Fibroblast of skin of left biceps (primary cell): ENCODE measurements around the gene NFIA.
A peak's percentile ranks its signal among the peaks of the same experiment; 100 is the strongest.

ENCODE experiments used
- DNase-seq, 2 experiments: peaks; one replicate each; pipeline ENCODE4 v3.0.0-alpha.2; 2013; ENCODE audit warnings: low read depth in 2 of 2

NFIA gene

DNA sequence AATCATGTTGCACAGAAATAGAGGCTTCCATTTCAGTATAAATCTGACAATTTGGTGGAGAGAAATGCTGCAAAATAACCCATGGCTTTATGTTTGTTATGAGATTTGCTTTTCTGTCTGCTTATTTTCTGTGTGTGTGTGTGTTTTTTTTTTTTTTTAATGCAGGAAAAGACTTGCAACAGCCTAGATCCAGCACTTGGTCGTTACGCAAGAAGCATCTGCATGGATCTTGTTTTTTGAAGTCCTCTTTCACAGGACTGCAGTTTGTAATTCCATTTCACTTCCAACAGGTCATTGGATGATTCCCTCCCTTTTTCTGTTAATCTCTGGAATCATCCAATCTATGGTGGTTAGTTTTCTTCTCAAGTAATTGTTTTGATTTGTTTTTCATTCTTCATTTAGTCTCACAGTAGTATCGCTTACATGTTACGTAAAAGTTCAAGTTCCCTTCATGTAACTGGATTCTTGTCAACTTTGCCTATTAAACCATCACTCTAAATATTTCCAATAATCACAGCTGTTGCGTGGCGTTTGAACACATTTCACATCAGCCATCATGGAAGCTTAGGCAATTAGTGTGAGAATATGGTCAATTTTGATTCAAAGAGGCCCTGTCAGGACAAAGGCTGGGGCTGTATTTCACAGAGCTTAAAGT is 312.9 kb downstream of the NFIA start:
- DNase-seq: no peak

DNA sequence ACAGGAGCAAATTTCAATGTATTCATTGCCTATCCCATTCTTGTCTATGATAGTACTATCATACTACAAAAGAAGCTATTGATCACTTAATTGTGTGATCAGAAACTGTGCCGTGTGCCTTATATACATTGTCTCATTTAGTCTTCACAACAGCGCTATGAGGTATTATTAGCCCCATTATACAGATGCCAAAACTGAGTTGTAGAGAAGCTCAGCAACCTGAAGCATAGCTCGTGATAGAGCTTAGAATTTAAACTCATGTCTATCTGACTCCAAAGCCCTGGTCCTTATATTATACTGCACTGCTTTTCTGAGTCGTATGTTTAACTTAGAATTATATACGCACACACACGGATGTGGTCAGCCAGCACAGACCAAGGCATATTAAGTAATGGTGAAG is 315.1 kb downstream of the NFIA start:
- no peak for DNase-seq

DNA sequence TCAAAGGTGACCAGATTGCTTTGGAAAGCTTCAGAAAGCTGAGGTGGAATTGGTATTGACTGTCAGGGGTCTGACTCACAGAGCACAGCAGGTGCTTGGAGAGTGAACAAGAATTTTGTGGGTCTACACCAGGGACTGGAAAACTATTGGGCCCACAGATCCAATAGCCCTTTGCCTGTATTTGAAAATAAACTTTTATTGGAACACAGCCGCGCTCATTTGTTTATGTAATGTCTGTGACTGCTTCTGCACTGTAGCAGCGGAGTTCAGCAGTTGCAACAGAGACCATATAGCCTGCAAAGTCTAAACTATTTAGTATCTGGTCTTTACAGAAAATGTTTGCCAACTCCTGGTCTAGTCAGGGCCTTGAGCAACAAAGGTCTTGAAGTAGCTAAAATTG is 315.6 kb downstream of the NFIA start:
- DNase-seq: no peak

DNA sequence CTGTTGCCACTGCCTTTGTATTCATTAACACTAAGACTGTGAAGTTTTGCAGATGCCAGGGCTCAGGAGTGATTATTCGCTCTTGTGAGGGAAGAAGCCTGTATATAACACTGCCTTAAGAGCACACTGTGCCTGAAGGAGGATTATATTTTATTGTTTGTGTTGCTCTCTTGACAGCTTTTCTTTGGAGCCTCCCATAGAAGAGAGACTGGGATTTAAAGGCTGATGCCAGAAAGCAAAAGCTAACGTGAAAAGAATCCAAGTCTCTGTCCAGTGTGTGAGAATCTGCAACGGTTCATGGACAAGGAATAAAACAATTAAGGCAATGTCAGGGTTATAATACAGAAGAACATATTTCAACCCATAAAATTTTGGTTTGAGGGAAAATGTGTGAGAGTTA is 316.8 kb downstream of the NFIA start:
- no peak for DNase-seq

DNA sequence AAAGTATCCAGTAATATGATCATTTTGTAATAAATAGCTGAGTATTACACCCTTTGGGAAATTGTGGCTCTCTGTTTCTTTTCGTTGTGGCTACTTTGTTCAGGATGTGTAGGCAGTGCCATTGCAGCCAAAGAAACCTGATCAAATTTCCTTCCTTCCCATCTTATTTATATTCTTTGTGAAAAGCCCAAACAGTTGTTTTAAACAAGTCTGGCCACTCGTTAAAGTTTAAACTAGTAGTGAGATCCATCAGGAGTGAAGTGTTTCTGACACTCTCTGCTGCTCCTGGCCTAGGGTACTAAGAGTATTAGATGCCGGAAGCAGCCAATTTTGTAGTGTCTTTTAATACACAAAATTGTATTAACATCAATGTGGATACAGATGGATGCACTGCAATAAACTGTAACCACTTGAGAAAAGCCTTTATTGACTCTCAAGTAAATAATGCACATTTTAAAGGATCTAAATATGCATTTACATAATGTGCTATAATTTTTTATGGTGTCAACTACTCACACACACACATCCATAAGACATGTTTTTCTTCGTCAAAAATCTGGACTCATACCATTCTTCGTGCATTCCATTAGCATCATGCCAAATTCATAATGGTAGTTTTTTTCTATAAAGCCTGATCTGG is 317.9 kb downstream of the NFIA start:
- DNase-seq: no peak

DNA sequence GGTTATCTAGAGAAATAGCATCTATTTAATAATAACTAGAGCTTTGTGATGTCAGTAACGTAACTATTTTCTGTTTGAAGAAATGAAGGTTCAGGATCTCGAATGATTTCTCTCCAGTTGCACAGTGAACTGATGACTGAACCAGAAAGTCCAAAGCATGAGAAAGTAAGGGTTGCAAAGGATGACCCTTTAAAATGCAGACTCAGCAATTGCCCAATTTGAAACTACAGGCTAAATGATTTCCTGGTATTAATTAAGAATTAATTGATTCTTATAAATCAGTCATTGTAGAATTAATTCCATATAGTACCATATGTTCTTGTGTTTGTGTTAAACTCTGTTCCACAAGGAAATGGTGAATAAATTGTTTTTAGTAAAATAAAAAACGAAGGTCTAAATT is 318.6 kb downstream of the NFIA start:
- no peak for DNase-seq

DNA sequence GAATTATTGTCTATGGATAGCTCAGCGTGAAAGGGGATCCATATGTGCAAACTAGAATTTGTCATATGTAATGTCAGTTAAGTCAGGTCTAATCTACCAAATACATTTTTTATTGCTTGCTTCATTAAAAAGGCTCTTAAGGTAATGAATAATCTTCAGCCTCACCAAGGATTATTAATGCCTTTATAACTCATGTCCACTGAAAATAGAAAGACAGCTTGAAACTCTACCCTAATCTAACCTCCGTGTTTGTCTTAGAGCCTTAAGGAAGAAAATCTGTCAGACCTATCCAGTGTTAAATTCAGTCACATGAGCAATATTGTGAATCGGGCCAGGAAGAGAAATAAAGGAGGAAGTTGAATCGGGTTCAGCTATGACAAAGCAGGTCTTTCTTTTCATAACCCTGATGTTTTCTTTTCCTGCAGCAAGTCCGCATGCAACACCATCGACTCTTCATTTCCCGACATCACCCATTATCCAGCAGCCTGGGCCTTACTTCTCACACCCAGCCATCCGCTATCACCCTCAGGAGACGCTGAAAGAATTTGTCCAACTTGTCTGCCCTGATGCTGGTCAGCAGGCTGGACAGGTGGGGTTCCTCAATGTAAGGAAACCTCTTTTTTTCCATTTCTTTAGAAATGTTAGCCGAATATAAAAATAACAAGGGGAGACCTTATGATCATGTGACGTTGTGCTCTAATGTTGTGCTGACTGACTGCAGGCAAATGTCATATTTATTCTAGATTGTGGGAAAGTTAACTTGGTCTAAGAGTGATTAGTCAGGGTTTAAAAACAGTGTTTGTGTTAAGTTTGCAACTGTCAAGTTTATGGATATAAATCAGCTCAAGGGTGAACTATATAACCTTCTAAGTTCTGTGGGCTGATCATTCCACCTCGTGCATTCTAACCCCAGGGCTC is 321.6 kb downstream of the NFIA start:
- no peak for DNase-seq

DNA sequence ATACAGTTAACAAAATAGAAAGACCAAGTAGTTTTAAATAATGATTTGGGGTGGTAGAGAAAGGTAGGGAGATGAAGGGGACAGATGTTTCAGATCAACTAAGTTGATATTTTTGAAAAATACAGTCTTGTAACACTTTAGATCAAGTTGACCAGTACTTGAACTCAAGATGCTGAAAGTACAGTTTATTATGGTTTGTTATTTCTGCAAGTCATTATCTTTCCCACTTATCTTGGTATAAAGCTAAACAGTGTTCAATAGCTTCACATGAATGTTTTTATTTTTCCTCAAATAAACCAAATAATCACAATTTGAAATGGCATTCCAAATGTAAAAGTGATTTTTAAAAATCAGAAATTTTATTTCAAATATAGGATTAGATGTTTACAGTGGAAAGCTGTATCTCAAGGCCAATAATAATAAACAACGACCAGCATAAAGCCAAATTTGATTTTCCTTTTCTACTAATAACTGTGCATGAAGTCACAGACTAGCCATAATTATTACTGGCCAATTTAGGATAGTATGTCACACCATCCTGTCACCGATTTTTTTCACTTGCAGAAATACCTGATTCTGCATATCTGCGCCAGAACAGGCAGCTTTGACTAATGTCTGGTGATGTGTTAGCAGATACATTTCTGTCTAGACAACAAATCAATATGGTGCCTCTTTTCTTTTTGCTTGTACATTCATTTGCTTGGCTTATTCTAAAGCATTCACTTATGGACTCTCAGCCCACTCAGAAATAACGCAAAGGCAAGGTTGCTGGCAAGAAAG is 322.4 kb downstream of the NFIA start:
- no peak for DNase-seq

DNA sequence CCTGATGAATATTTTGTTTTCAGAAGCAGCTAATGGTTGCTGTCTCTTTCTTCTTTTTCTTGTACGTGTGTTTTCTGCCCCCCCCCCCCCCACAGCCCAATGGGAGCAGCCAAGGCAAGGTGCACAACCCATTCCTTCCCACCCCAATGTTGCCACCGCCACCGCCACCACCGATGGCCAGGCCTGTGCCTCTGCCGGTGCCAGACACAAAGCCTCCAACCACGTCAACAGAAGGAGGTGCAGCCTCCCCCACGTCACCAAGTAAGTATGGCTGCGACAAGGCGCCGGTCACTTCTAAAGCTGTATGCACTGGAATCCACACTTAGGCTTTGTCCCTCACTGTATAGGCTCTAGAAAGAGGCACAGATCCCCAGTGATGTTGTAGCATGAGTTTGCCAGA is 324.1 kb downstream of the NFIA start:
- DNase-seq: no peak

DNA sequence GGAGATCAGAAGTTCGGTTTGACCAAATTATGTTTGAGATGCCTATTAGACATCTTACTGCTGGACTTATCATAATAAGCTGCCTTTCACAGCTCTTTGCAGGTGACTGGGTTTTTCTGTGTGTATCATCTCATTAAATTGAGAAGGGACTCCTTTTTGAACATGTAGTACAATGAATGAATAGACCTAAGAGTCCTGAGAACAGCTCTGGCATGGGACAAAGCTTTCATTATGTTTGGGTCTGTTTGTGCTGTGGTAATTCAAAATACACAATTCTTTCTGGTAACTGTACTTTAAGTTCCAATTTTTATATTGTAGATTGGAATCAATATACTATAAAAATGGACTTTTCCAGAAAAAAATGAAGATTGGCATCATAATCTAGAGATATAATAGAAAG is 330.2 kb downstream of the NFIA start:
- no peak for DNase-seq

DNA sequence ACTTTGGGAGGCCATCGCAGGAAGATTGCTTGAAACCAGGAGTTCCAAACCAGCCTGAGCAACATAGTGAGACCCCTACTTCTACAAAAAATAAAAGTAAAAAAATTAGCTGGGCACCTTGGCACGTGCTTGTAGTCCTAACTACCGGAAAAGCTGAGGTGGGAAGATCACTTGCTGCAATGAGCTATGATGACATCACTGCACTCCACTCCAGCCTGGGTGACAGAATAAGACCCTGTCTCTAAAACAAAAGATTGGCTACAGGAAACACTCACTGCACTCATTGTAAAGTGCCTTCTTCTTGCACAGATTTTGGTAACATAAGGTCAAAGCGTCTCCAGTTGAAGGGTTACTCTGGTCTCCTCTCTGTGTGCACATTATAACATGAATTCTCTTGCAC is 336.8 kb downstream of the NFIA start:
- no peak for DNase-seq

DNA sequence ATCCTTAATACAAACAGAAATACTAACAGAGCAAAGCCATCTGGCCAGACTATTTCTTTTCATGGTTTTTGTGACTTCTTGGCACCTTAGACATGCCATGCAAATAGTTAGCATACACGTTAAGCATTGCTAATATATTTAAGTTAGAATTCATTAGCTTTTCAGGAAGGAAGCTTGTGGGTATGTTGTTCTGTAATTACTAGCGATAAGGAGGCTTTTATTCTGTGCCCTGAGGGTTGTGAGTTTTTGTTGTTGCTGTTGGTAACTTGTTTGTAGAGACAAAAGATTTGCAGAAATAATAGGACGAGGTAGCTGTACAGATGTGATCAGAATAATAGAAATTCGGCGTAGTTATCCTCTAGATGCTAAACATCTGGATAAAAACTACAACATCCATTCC is 337.3 kb downstream of the NFIA start:
- DNase-seq: no peak

DNA sequence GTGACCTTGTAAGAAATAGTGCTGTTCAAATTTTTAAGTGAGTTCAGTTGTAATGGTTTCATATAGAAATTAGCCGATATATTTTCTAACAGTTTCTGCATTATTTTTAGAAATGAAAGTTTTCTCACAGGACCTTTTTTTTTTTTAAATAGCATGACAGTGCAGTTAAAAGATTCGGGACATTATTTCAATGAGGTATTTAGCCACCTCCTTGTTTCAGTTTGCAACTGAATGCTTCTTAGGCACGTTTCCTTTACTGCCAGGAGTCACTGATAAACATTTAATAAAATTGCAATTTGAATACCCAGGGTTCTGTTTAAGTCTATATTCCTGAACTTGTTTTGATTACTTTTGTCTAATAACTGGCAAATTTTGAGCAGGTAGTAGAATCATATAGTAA is 337.9 kb downstream of the NFIA start:
- no peak for DNase-seq

DNA sequence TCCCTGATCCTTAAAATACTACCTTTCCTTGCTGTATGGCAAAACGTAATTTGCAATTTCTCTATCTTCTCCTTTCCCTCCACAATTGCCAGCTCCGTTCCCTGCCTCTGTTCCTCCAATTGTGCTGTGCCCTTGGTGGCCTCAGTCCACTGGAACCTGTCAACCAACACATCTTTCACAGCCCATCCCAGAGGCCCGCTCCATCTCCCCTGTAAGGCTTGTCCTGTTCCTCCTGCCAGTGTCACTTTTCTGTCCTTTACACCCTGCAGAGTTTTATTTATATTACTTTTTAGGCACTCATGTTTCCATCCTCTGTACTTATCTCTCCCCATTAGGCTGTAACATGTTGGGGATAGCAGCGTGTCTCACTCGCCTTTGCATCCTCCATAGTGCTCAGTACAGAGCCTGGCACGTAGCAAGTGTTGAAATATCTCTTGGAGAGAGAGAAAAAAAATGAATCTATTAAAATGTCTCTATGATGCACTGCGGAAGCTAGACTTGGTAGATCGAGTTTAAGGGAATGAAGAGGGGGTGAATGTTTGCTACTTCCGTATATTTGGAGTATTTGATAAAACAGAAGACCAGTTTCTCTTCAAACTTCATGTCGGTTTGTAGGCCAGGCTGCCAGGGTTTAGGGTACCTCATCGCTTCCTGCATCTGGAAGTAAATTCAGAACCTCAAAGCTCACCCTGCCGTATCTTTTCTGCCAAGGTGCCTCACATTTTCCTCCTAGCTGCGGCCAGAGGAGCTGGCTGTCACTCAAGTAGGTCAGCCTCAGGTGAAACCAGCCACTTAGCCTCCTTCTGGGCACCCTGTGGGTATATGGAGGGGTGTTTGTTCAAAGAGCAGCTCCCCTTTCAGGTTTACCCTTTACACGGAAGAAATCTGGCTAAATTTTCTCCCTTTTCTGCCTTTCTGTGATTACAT is 338.8 kb downstream of the NFIA start:
- DNase-seq: no peak

DNA sequence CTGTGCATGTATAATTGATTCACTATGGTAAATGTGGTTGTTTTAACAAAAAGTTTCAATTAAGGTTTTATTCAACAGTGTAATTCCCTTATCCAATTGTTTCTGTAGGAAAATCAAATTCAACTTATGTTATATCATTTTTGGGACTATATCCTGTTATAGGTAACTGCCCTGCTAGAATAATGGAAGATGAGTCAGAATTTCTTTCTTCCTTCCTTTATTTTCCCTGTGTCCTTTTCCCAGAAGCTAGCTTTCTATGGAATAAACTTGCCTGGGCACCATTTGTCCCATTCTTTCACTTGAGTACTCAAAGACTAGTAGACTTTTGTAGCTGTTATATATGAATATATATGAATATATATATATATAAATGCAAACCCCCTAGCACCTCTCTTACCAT is 341.3 kb downstream of the NFIA start:
- DNase-seq: no peak

DNA sequence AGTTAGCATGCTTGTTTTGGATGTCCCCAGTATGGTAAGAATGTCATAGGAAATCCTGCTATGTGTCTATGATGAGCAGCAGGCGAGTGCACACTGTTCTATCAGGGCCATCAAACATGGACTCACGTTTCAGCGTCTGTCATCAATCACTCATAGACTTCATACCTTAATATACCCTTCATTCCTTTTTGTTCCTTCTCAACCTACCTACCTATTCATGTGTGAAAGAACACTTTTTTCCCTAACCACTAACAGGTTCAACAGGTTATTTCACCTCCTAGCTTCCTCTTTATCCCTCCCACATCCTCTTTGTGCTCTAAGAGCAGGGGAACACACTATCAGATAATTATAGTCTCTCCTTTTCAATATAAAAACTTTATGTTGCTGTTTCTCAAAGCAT is 342.0 kb downstream of the NFIA start:
- no peak for DNase-seq

DNA sequence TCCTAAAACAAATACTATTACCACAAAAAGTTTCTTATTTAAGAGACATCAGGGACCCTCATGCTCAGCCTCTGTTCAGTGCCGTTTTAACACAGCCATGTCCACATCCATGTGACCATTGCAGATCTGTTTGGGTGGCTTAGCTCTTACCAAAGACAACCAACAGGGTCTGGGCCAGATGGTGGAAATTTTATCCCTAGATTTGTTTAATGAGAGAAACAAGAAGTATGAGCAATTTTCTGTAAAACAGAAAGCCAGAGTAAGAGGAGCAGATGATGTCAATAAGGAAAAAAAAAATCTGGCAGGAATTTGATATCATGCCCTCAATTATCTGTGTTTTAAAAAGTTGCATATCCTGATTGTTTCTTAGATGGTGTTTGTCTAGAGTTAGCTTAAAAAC is 342.7 kb downstream of the NFIA start:
- no peak for DNase-seq

DNA sequence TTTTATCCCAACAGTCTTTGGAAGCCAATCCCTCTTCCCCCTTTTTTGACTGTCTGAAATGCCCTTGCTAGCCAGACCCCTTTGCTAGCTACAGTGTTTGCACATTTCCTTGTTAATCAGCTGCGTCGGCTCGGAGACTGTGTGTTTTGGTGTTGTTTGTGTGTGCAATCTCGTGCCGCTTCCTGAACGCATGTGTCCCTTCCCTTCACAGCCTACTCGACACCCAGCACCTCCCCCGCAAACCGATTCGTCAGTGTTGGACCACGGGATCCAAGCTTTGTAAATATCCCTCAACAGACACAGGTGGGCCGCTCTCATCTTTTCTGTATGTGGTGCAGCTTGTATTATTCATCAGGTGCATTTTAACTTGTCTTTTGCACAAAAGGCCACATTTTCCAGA is 343.9 kb downstream of the NFIA start:
- no peak for DNase-seq

DNA sequence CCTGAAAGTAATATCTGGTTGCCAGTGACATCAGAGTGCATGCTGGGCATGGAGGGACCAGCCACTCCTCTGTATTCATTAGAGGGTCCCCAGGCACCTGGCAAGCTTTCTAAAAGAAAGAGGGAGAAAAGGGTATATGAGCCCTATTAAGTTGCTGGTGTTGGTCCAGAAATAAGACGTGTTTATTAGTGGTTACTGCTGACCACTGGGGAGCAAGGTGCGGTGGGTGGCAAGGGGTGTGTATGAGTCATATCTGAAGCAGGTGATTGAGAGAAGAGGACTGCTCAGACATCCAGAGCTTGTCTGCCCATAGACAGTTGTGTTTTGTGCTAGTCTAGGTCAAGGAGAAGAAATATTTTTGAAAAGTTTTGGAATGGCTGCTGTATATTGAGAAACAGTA is 344.5 kb downstream of the NFIA start:
- DNase-seq: no peak

DNA sequence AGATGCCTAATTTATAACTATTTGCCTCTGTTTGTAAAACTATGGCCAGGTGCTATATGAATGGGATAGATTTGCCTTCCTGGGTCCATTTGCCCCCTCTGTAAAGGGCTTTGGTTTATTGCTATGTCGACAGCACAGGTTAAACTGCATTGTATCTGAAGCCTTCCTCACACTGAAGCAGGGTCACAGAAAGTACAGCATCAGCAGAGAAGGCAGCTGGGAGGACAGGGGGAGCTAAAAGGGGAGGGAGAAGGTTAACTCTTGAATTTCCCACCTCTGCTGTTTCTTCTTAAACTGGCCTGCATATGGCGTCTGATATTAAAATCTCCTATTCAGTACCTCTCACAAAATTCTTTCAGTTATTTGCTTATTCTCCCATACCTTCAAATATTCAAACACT is 345.1 kb downstream of the NFIA start:
- DNase-seq: no peak

DNA sequence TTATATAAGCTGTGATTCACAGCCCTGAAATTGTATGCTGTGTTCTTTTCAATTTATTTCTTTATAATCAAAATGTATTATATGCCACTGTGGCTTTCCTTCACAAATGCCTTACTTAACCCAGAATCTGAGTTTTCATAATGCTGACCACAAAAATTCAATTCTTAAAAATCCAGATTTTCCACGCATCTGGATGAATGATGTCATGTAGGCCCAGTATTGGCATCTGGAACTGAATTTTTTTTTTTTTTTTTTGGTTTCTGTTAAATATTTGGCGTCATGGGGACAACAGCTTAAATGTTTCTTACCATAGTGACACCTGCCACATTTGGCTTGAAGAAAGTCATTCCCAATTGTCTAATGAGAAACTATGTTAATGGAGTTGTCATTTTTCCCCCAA is 345.8 kb downstream of the NFIA start:
- peak in 1 of 2 experiments; percentile 28 for DNase-seq
